A549 (cell line): ENCODE data around the gene RAD51AP2. TPM values are rescaled to one million over a fixed set of nuclear protein-coding genes. Genes with fewer than 3 reads are reported as not detected.
"Not testable (repeated sequence)": the region's sequence is repeated elsewhere in the genome, so short reads cannot be mapped to it uniquely, and the experiment has no call there.

Experiments
- ATAC-seq, 2 experiments: fragments of 200-7000 bp in 1 of 2; fragments of >200 bp in 1 of 2; cut with Nextera tagmentation in 1 of 2; cut with Tn5 transposase in 1 of 2; 3 replicates each; pipeline versions ENCODE4 v1.8.0 to v1.9.1; 2018 to 2020; ENCODE audit warnings: mild to moderate bottlenecking in 1 of 2, moderate library complexity in 1 of 2
- CTCF ChIA-PET: fragments of 300-600 bp; sonication (Branson Sonifier 250); formaldehyde crosslinking; extraction: SDS; loops from one replicate; lab custom pipeline; 2021; ENCODE audit warnings: antibody characterized with exemption, inconsistent platforms; lab: Yijun Ruan, JAX
- POLR2A ChIA-PET: fragments of 350-600 bp; formaldehyde crosslinking; extraction: SDS; loops from one replicate; lab custom pipeline; 2021; ENCODE audit warnings: antibody characterized with exemption, inconsistent platforms; lab: Yijun Ruan, JAX
- DNase-seq, 2 experiments: peaks; one replicate each; pipeline versions ENCODE4 v3.0.0 to v3.0.0-alpha.2; 2011 to 2016; ENCODE audit warnings: low read depth in 1 of 2, low spot score in 1 of 2
- FAIRE-seq: peaks from 2 replicates; lab custom pipeline; 2011; peaks lifted over from hg19 to GRCh38; lab: Jason Lieb, UNC
- H3K27ac ChIP-seq, 2 experiments: fragments of >200 bp; sonication (Bioruptor Twin); formaldehyde crosslinking; 3 replicates each; pipeline ENCODE4 v1.5.1; 2016 to 2017
- H3K4me1 ChIP-seq: fragments of >200 bp; sonication (Bioruptor Twin); formaldehyde crosslinking; 3 replicates; pipeline ENCODE4 v1.6.1; 2016
- H3K4me2 ChIP-seq: fragments of >200 bp; sonication (Bioruptor Twin); formaldehyde crosslinking; 3 replicates; pipeline ENCODE4 v1.6.1; 2016
- H3K4me3 ChIP-seq: fragments of >200 bp; sonication (Bioruptor Twin); formaldehyde crosslinking; 3 replicates; pipeline ENCODE4 v1.5.1; 2016
- H3K9me3 ChIP-seq: fragments of >200 bp; sonication (Bioruptor Twin); formaldehyde crosslinking; 3 replicates; pipeline ENCODE4 v1.6.1; 2016
- BHLHE40 ChIP-seq: IDR thresholded peaks from 2 replicates; pipeline ENCODE4 v1.6.1; 2012; ENCODE audit warnings: low read depth, low read length, inconsistent platforms
- CBX8 ChIP-seq: fragments of 200-600 bp; sonication (generic); IDR thresholded peaks from 2 replicates; pipeline ENCODE4 v1.6.1; 2016
- EHF ChIP-seq: fragments of 250-450 bp; sonication (Bioruptor Pico); IDR thresholded peaks from 2 replicates; pipeline ENCODE4 v1.5.0; 2020; ENCODE audit warnings: mild to moderate bottlenecking
- EP300 ChIP-seq, 2 experiments: fragments of >200 bp; sonication (Bioruptor Twin); formaldehyde crosslinking; IDR thresholded peaks; 2 replicates in 1 of 2; 3 replicates in 1 of 2; pipeline ENCODE4 v1.6.1; 2016 to 2017
- ESRRA ChIP-seq: fragments of 150-350 bp; IDR thresholded peaks from 2 replicates; pipeline ENCODE4 v1.6.1; 2014; ENCODE audit warnings: mild to moderate bottlenecking, low read length, borderline replicate concordance
- FOSB ChIP-seq: fragments of 250-450 bp; sonication (Bioruptor Pico); IDR thresholded peaks from 2 replicates; pipeline ENCODE4 v1.5.0; 2020; ENCODE audit warnings: mild to moderate bottlenecking, moderate library complexity
- FOSL2 ChIP-seq, 2 experiments: fragments of 450-650 bp in 1 of 2; fragments of >200 bp in 1 of 2; sonication (Bioruptor Twin) in 1 of 2; formaldehyde crosslinking; IDR thresholded peaks; 2 replicates each; pipeline versions ENCODE4 v1.5.0 to v1.6.1; 2016 to 2020; ENCODE audit warnings: mild to moderate bottlenecking in 1 of 2, moderate library complexity in 1 of 2
- FOXS1 ChIP-seq: fragments of 250-450 bp; sonication (Bioruptor Pico); IDR thresholded peaks from 2 replicates; pipeline ENCODE4 v1.5.0; 2020; ENCODE audit warnings: mild to moderate bottlenecking, moderate library complexity
- HEYL ChIP-seq: fragments of 250-450 bp; sonication (Bioruptor Pico); IDR thresholded peaks from 2 replicates; pipeline ENCODE4 v1.8.0; 2021; ENCODE audit warnings: mild to moderate bottlenecking, moderate library complexity
- HOXB13 ChIP-seq: fragments of 250-450 bp; sonication (Bioruptor Pico); IDR thresholded peaks from 2 replicates; pipeline ENCODE4 v1.5.0; 2020; ENCODE audit warnings: low read depth, mild to moderate bottlenecking, moderate library complexity
- HOXB5 ChIP-seq: fragments of 250-450 bp; sonication (Bioruptor Pico); IDR thresholded peaks from 2 replicates; pipeline ENCODE4 v1.5.0; 2020; ENCODE audit warnings: mild to moderate bottlenecking, moderate library complexity
- JUNB ChIP-seq: fragments of >200 bp; sonication (Bioruptor Twin); formaldehyde crosslinking; IDR thresholded peaks from 2 replicates; pipeline ENCODE4 v1.6.1; 2016
- MAX ChIP-seq: IDR thresholded peaks from 2 replicates; pipeline ENCODE4 v1.6.1; 2012
- NR3C1 ChIP-seq: fragments of >200 bp; sonication (Bioruptor Twin); formaldehyde crosslinking; IDR thresholded peaks from 3 replicates; pipeline ENCODE4 v1.6.1; 2017
- PHF8 ChIP-seq: fragments of 200-600 bp; sonication (generic); IDR thresholded peaks from 2 replicates; pipeline ENCODE4 v1.6.1; 2016; ENCODE audit warnings: low read depth, mild to moderate bottlenecking, antibody characterized with exemption, moderate library complexity, borderline replicate concordance
- POLR2AphosphoS2 ChIP-seq: conservative IDR thresholded peaks from 2 replicates; pipeline ENCODE4 v1.6.1; 2012; ENCODE audit warnings: low read length, improper control_type of control experiment, inconsistent platforms
- RNF2 ChIP-seq: fragments of 200-600 bp; sonication (generic); IDR thresholded peaks from 2 replicates; pipeline ENCODE4 v1.6.1; 2016; ENCODE audit warnings: low read depth, mild to moderate bottlenecking, antibody characterized with exemption, moderate library complexity, borderline replicate concordance
- SMC3 ChIP-seq: fragments of >200 bp; sonication (Bioruptor Twin); formaldehyde crosslinking; IDR thresholded peaks from 3 replicates; pipeline ENCODE4 v1.6.1; 2018; ENCODE audit warnings: inconsistent platforms
- SREBF2 ChIP-seq: fragments of 450-650 bp; IDR thresholded peaks from 2 replicates; pipeline ENCODE4 v1.6.1; 2014; ENCODE audit warnings: mild to moderate bottlenecking, moderate library complexity
- TP53 ChIP-seq: fragments of 250-450 bp; sonication (Bioruptor Pico); IDR thresholded peaks from 2 replicates; pipeline ENCODE4 v1.5.0; 2021; ENCODE audit warnings: mild to moderate bottlenecking, moderate library complexity
- ZC3H11A ChIP-seq: fragments of 450-650 bp; IDR thresholded peaks from 2 replicates; pipeline ENCODE4 v1.6.1; 2014; ENCODE audit warnings: antibody characterized with exemption, mild to moderate bottlenecking
- ZNF302 ChIP-seq: fragments of 250-450 bp; sonication (Bioruptor Pico); IDR thresholded peaks from 2 replicates; pipeline ENCODE4 v1.9.0; 2021; ENCODE audit warnings: inconsistent platforms, mild to moderate bottlenecking, moderate library complexity
- ZSCAN20 ChIP-seq: fragments of 250-450 bp; sonication (Bioruptor Pico); IDR thresholded peaks from 2 replicates; pipeline ENCODE4 v1.8.0; 2022; ENCODE audit warnings: mild to moderate bottlenecking, moderate library complexity
- WGBS: methylation state at CpG from one replicate; pipeline ENCODE4 v1.1.6; 2017; ENCODE audit errors: missing lambda C conversion rate; 5-methylcytosine and 5-hydroxymethylcytosine counted together
- polyA plus RNA-seq, 4 experiments: library from polyadenylated mRNA; depleted of rRNA in 3 of 4; stranded (reverse); fragments of >200 nt; fragmentation: RNase III in 1 of 4; extraction: RNeasy Plus Mini Kit Qiagen cat#74134 plus additional on column Dnase treatment in 1 of 4; gene quantifications; 2 replicates in 3 of 4; 3 replicates in 1 of 4; pipeline ENCODE4 v1.2.3, GENCODE V29; 2011 to 2017
- TF ChIP-seq, protein P1 (sequence below): fragments of >200 bp; sonication (Bioruptor Twin); formaldehyde crosslinking; IDR thresholded peaks from 3 replicates; pipeline ENCODE4 v1.6.1; 2016
- TF ChIP-seq, protein P2 (sequence below): fragments of 150-350 bp; IDR thresholded peaks from 2 replicates; pipeline ENCODE4 v1.6.1; 2014; ENCODE audit warnings: low read depth, mild to moderate bottlenecking, low read length

The RAD51AP2 gene
- polyA plus RNA-seq, 2 of the 4 experiments (the other 2 are of a cell fraction), result not detected

- FAIRE-seq, result no peak
- 2% methylated on average over 1 of the region's 1 CpG for WGBS
- H3K9me3 ChIP-seq, result no peaks in the 10 kb centered on the region
These were observed 20.5 kb downstream of the RAD51AP2 start for GRCh38 chr2:17497718-17498117.

GRCh38 chr2:17495590-17495989 is 22.6 kb downstream of the RAD51AP2 start:
- Histone ChIP-seq H3K27ac (no peak overlapping the region), H3K4me1 (no peaks in the 10 kb centered on the region), H3K4me3 (no peak overlapping the region), H3K9me3 (no peaks in the 10 kb centered on the region), H3K4me2 (no peak overlapping the region)
- TF ChIP-seq FOXS1 (CRISPR knock-in tag) (no peak), POLR2AphosphoS2 (no peak), SMC3 (no peak), ZSCAN20 (CRISPR knock-in tag) (no peak), HOXB13 (CRISPR knock-in tag) (no peak), PHF8 (no peak), HEYL (CRISPR knock-in tag) (no peak), CBX8 (no peak)
- no peak for ATAC-seq
- CTCF ChIA-PET, result no interaction called here
- POLR2A ChIA-PET, result no interaction called here
- no peak for DNase-seq
- FAIRE-seq, result no peak
- WGBS, result 2% methylated on average over 1 of the region's 1 CpG

More at GRCh38 chr2:17497718-17498117, 20.5 kb downstream of the RAD51AP2 start:
- no peak for TF ChIP-seq FOXS1 (CRISPR knock-in tag)
- TF ChIP-seq RNF2, result no peak
- no peak for TF ChIP-seq MAX
- no peak for TF ChIP-seq EHF (CRISPR knock-in tag)
- TF ChIP-seq FOSB (CRISPR knock-in tag), result no peak
- no peak for TF ChIP-seq JUNB
- no peak for TF ChIP-seq EP300 (IDR thresholded peaks at IDR 0.05)
- TF ChIP-seq, protein P1, sequence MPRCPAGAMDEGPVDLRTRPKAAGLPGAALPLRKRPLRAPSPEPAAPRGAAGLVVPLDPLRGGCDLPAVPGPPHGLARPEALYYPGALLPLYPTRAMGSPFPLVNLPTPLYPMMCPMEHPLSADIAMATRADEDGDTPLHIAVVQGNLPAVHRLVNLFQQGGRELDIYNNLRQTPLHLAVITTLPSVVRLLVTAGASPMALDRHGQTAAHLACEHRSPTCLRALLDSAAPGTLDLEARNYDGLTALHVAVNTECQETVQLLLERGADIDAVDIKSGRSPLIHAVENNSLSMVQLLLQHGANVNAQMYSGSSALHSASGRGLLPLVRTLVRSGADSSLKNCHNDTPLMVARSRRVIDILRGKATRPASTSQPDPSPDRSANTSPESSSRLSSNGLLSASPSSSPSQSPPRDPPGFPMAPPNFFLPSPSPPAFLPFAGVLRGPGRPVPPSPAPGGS, result no peak
- TF ChIP-seq, protein P2, sequence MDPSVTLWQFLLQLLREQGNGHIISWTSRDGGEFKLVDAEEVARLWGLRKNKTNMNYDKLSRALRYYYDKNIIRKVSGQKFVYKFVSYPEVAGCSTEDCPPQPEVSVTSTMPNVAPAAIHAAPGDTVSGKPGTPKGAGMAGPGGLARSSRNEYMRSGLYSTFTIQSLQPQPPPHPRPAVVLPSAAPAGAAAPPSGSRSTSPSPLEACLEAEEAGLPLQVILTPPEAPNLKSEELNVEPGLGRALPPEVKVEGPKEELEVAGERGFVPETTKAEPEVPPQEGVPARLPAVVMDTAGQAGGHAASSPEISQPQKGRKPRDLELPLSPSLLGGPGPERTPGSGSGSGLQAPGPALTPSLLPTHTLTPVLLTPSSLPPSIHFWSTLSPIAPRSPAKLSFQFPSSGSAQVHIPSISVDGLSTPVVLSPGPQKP, result no peak
- TF ChIP-seq TP53 (CRISPR knock-in tag), result no peak
- TF ChIP-seq SREBF2, result no peak
- no peak for TF ChIP-seq ZC3H11A
- no peak for TF ChIP-seq ZNF302 (CRISPR knock-in tag)
- TF ChIP-seq NR3C1, result no peak
- TF ChIP-seq BHLHE40, result no peak
- no peak for TF ChIP-seq HOXB5 (CRISPR knock-in tag)
- no peak for TF ChIP-seq FOSL2 (IDR thresholded peaks at IDR 0.05)
- TF ChIP-seq FOSL2 (CRISPR knock-in tag; IDR thresholded peaks at IDR 0.05), result no peak
- TF ChIP-seq ESRRA, result no peak
- Histone ChIP-seq H3K4me1 (no peaks in the 10 kb centered on the region), H3K4me2 (no peak overlapping the region), H3K27ac (no peak overlapping the region), H3K4me3 (no peak overlapping the region)
- POLR2A ChIA-PET, result no interaction called here
- CTCF ChIA-PET, result no interaction called here
- ATAC-seq (no peak), DNase-seq (no peak)

DNA sequence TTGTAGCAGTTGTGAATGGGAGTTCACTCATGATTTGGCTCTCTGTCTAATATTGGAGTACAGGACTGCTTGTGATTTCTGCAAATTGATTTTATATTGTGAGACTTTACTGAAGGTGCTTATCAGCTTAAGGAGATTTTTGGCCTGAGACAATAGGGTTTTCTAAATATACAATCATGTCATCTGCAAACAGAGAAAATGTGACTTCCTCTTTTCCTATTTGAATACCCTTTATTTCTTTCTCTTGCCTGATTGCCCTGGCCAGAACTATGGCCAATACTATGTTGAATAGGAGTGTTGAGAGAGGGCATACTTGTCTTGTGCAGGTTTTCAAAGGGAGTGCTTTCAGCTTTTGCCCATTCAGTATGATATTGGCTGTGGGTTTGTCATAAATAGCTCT is 28.1 kb downstream of the RAD51AP2 start:
- ATAC-seq, POLR2A ChIA-PET, H3K27ac ChIP-seq: not testable (repeated sequence)

GRCh38 chr2:17488610-17489009 is 29.6 kb downstream of the RAD51AP2 start:
- not testable (repeated sequence) for DNase-seq

More for the DNA sequence above, 28.1 kb downstream of the RAD51AP2 start:
- H3K9me3 ChIP-seq, H3K4me3 ChIP-seq, DNase-seq, H3K4me1 ChIP-seq, FAIRE-seq, CTCF ChIA-PET, H3K4me2 ChIP-seq: not testable (repeated sequence)

More at GRCh38 chr2:17488610-17489009, 29.6 kb downstream of the RAD51AP2 start:
- POLR2A ChIA-PET, H3K27ac ChIP-seq, H3K4me3 ChIP-seq, H3K9me3 ChIP-seq, H3K4me2 ChIP-seq, H3K4me1 ChIP-seq, FAIRE-seq, ATAC-seq, CTCF ChIA-PET: not testable (repeated sequence)
- WGBS, result 13% methylated on average over 4 of the region's 4 CpGs
